Small intestine (tissue), 7 donors: ENCODE data around the gene RALGAPA1. TPM values are rescaled to one million over a fixed set of nuclear protein-coding genes. Genes with fewer than 3 reads are reported as not detected.
A peak's percentile ranks its signal among the peaks of the same experiment; 100 is the strongest.
"Not testable (repeated sequence)": the region's sequence is repeated elsewhere in the genome, so short reads cannot be mapped to it uniquely, and the experiment has no call there.

ENCODE experiments used
- DNase-seq, 2 donors: peaks; one replicate each; pipeline versions ENCODE4 v3.0.0 to v3.0.0-alpha.2; 2013
- FAIRE-seq: peaks from 2 replicates; lab custom pipeline; 2012; peaks lifted over from hg19 to GRCh38; lab: Jason Lieb, UNC
- H3K27ac ChIP-seq, 3 donors: one replicate each; pipeline ENCODE4 v1.5.1; 2013; ENCODE audit warnings: low read length in 2 of 3, mild to moderate bottlenecking in 2 of 3, control low read depth in 1 of 3, inconsistent platforms in 1 of 3, low read depth in 1 of 3, moderate library complexity in 1 of 3
- H3K27me3 ChIP-seq, 3 donors: one replicate each; pipeline ENCODE4 v1.6.1; 2013; ENCODE audit warnings: low read length in 3 of 3, inconsistent platforms in 1 of 3; ENCODE audit not compliant: control insufficient read depth in 3 of 3, insufficient read depth in 3 of 3
- H3K36me3 ChIP-seq, 3 donors: one replicate each; pipeline ENCODE4 v1.6.1; 2013; ENCODE audit warnings: low read length in 3 of 3, inconsistent platforms in 1 of 3, low read depth in 1 of 3, mild to moderate bottlenecking in 1 of 3, moderate library complexity in 1 of 3; ENCODE audit not compliant: control insufficient read depth in 3 of 3, insufficient read depth in 2 of 3
- H3K4me1 ChIP-seq, 3 donors: one replicate each; pipeline ENCODE4 v1.6.1; 2013; ENCODE audit warnings: low read length in 2 of 3, inconsistent platforms in 1 of 3, low read depth in 1 of 3, mild to moderate bottlenecking in 1 of 3, moderate library complexity in 1 of 3; ENCODE audit not compliant: control insufficient read depth in 3 of 3, insufficient read depth in 2 of 3
- H3K4me3 ChIP-seq, 3 donors: one replicate each; pipeline ENCODE4 v1.5.1; 2013; ENCODE audit warnings: low read length in 3 of 3, control low read depth in 1 of 3, inconsistent platforms in 1 of 3, low read depth in 1 of 3, mild to moderate bottlenecking in 1 of 3, moderate library complexity in 1 of 3
- H3K9me3 ChIP-seq, 2 donors: one replicate each; pipeline ENCODE4 v1.6.1; 2013; ENCODE audit warnings: low read depth in 1 of 2, low read length in 1 of 2; ENCODE audit not compliant: control insufficient read depth in 2 of 2, insufficient read depth in 1 of 2
- WGBS, 3 donors: extraction: QIAGEN DNeasy Blood & Tissue Kit; methylation state at CpG; one replicate each; pipeline ENCODE4 v1.1.7; 2013; 5-methylcytosine and 5-hydroxymethylcytosine counted together
- polyA plus RNA-seq, 4 donors: library from polyadenylated mRNA; stranded (reverse) in 3 of 4; unstranded in 1 of 4; fragments of 200-250 nt in 3 of 4; fragments of 120-200 nt in 1 of 4; gene quantifications; one replicate each; pipeline versions ENCODE4 v1.2.1 to v1.2.3, GENCODE V29; 2013
- donor health status: healthy with polysubstance abuse.
- donor health status: control.
- donor health status: control.
- donor health status: Bipolar disorder and iron deficiency.
- donor health status: healthy.

Gene RALGAPA1
- polyA plus RNA-seq, 4 donors = 9.6 to 27.6 (median 13.3) TPM

DNA sequence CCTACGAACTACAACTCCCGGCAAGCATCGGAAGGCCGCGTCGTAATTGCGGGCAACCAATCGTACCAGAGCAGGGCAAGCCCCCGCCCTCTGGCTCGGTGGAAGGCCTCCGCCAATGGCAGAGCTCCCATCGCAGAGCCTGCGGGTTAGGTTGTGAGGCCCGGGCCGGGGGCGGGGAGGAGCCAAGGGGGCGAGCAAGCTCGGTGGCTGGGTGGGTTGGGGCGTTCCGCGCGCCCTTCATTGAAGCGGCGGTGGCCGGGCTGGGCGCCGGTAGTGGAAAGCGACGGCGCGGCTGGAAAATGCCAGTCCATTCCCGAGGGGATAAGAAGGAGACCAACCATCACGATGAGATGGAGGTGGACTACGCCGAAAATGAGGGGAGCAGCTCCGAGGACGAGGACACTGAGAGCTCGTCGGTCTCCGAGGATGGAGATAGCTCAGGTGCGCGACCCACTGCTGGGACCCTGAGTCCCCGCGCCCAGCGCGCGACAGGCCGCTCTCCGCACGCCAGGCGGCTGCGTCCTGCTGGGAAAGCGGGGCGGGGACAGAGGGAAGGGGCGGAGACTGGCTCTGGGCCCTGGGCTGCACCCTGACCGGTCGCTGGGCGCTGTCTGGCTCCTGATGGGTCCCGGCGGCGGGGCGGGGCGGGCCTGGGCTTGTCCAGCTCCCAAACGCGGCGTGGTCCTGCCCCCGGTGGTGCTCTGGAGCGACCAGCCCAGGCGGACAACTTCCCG, 17.3 kb upstream of the RALGAPA1 start, which contains the start of gene BRMS1L:
BRMS1L (plus strand) TSS at position 121 of the 734 bp plus-strand sequence; CDS start at position 300, 179 bp downstream.
- FAIRE-seq (no peak), DNase-seq (peak; percentile 98 to 99)
- Histone ChIP-seq H3K4me3 (peak within 1 kb of the TSS; percentile 77 to 96 (median 91)), H3K9me3 (no peaks in the 10 kb centered on the region), H3K27me3 (no peaks in the 10 kb centered on the region), H3K27ac (peak within 1 kb of the TSS; percentile 90 to 99 (median 95)), H3K36me3 (no peaks in the 10 kb centered on the region), H3K4me1 (no peaks in the 10 kb centered on the region)
- 0 to 1% (median 1%) methylated on average over 60 to 70 of the region's 70 CpGs for WGBS, 3 donors

DNA sequence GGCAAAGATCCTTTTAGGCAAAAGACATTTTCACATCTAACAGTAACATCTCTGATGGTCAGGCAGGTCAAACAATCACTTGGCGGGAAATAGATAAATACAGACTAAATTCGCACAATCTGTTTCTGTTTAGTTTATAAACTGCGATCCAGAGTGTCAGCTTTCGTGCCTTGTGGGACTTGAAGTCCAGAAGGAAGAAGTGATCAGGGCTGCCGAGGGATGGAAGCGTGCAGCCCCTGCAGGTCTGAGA, 16.8 kb upstream of the RALGAPA1 start:
- H3K27ac ChIP-seq = peak overlapping the region in 2 of 3 donors; percentile 47 to 99
- H3K36me3 ChIP-seq = no peaks in the 10 kb centered on the region
- DNase-seq = no peak
- WGBS, 3 donors = 0% methylated on average over 6 of the region's 6 CpGs
- H3K27me3 ChIP-seq = no peaks in the 10 kb centered on the region
- no peak for FAIRE-seq
- H3K9me3 ChIP-seq = no peaks in the 10 kb centered on the region
- H3K4me3 ChIP-seq = peak overlapping the region in 2 of 3 donors; percentile 91 to 96
- H3K4me1 ChIP-seq = no peaks in the 10 kb centered on the region

DNA sequence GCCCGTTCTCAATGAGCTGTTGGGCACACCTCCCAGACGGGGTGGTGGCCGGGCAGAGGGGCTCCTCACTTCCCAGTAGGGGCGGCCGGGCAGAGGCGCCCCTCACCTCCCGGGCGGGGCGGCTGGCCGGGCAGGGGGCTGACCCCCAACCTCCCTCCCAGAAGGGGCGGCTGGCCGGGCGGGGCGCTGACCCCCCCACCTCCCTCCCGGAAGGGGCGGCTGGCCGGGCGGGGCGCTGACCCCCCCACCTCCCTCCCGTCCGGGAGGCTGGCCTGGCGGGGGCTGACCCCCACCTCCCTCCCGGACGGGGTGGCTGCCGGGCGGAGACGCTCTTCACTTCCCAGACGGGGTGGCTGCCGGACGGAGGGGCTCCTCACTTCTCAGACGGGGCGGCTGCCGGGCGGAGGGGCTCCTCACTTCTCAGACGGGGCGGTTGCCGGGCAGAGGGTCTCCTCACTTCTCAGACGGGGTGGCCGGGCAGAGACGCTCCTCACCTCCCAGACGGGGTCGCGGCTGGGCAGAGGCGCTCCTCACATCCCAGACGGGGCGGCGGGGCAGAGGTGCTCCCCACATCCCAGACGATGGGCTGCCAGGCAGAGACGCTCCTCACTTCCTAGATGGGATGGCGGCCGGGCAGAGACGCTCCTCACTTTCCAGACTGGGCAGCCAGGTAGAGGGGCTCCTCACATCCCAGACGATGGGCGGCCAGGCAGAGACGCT, 15.5 kb upstream of the RALGAPA1 start:
- not testable (repeated sequence) for H3K4me3 ChIP-seq, FAIRE-seq, H3K27ac ChIP-seq, H3K36me3 ChIP-seq, H3K4me1 ChIP-seq, H3K9me3 ChIP-seq, DNase-seq, H3K27me3 ChIP-seq
- WGBS, 3 donors = 79 to 91% (median 80%) methylated on average over 6 to 43 of the region's 55 CpGs

DNA sequence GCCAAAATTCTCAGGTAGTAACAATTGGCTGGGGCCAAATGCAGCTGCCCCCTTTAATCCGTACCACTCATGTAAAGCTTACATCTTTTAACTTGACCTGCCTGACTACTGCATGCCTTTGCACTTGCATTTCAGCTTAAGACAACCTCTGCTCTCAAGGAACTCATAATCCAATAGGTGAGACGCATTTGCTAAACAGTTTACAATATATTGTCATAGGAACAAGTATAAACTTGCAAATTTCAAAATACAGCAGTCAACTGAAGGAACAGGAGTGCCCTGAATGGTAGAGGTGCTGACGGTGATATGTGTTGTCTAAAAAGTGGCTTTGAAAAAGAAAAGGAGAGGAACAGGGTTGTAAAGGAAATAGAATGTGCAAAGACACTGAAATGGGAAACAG, 13.4 kb upstream of the RALGAPA1 start:
- 76 to 84% (median 81%) methylated on average over 3 of the region's 3 CpGs for WGBS, 3 donors
- no peak overlapping the region for H3K27ac ChIP-seq
- no peak overlapping the region for H3K4me3 ChIP-seq
- no peaks in the 10 kb centered on the region for H3K36me3 ChIP-seq
- no peaks in the 10 kb centered on the region for H3K4me1 ChIP-seq
- DNase-seq = no peak
- FAIRE-seq = no peak
- no peaks in the 10 kb centered on the region for H3K9me3 ChIP-seq
- no peaks in the 10 kb centered on the region for H3K27me3 ChIP-seq

DNA sequence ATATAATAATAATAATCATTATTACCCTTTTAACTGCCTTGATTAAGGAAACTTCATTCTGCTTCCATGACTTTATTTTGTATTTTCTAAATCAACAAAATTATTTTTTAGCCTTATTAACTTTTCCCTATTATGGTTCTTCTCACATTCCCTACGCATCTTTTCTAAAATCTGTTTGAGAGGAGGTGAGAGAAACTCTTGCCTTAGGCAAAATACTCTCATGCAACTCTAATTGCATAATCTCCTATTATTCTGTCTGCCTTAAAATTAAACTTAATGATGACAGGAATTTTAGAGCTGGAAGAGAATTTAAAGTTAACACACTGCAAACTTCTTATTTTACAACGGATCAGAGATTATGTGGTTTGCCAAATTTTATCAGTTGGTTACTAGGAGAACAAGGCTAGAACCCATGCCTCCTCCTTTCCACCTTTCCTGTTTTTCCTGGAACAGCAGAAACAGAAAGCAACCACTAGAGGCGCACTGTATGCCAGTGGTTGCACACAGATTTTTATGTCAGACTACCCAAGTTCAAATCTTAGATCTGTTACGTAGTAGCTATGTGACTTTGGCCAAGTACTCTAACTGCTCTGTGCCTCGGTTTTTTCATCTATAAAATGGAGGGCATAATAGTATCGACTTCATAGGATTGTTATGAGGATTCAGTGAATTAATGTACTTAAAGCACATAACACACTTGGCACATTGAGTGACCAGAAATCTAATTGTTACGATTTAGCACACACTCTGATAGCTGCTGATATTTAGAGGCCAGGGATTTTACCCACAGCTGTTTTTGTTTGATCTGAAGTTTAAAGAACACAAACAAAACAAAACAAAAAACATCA, 12.7 kb upstream of the RALGAPA1 start:
- Histone ChIP-seq H3K27me3 (no peaks in the 10 kb centered on the region), H3K36me3 (no peaks in the 10 kb centered on the region), H3K9me3 (no peaks in the 10 kb centered on the region), H3K4me3 (no peak overlapping the region), H3K27ac (no peak overlapping the region), H3K4me1 (no peaks in the 10 kb centered on the region)
- 27 to 30% (median 29%) methylated on average over 7 of the region's 7 CpGs for WGBS, 3 donors
- FAIRE-seq (no peak), DNase-seq (peak; percentile 42 to 43)

DNA sequence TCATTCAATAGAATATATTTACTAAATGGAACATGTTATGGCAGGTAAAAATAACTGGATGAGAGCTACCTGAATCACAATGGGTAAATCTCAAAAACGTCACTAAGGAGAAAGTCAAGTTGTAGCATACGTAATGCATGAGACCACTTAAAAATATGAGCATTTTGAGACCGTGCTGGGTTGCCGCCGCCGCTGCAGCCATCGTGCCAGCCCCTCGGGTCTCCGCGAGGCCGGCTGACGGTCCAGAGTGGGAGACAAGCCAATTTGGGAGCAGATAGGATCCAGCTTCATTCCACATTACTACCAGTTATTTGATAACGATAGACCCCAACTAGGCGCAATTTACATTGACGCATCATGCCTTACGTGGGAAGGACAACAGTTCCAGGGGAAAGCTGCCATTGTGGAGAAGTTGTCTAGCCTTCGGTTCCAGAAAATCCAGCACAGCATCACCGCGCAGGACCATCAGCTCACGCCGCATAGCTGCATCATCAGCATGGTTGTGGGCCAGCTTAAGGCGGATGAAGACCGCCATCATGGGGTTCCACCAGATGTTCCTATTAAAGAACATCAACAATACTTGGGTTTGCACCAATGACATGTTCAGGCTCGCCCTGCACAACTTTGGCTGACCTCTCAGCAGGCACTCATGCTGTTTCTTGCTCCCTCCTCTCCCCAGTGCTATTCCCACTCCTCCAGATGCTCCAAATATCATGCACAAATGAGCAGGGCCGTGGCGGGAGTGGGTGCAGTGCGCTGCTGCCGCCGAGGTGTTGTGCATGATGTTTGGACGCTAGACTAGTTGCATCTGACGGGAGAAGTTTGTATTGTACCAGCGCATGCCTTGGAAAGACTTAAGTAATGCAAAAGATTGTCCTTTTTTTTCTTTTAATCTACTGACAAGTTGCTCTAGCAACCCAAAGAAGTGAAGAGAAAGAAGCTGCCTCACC, 10.8 kb upstream of the RALGAPA1 start:
- no peaks in the 10 kb centered on the region for H3K9me3 ChIP-seq
- H3K4me1 ChIP-seq = no peaks in the 10 kb centered on the region
- H3K27ac ChIP-seq = no peak overlapping the region
- no peaks in the 10 kb centered on the region for H3K27me3 ChIP-seq
- DNase-seq (no peak), FAIRE-seq (no peak)
- no peaks in the 10 kb centered on the region for H3K36me3 ChIP-seq
- 94 to 95% (median 95%) methylated on average over 32 of the region's 32 CpGs for WGBS, 3 donors
- no peak overlapping the region for H3K4me3 ChIP-seq

DNA sequence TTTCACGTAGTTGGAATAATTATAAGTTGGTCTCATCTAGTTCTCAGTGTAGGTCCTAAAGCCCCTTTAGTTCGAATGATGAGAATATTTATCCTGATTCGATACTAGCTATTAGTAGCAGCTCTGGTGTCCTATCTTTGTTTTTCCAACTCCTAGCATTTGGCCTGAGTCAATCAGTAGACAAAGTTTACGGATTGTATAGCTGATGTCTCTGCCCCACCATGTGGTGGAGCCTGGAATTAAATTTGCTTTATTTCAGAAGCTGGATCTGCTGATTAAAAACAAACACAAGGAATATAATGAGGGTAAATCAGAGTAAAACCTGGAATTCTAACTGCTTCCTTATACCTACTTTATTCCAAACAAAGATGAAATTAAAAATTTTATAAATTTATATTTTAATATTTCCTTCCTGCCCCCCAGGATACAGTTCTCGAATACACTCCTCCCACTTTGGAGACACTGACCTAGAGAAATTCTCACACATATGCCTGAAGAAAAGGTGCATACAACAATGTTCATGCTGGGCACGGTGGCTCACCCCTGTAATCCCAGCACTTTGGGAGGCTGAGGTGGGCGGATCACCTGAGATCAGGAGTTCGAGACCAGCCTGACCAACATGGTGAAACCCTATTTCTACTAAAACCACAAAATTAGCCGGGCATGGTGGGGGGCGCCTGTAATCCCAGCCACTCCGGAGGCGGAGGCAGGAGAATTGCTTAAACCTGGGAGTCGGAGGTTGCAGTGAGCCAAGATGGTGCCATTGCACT, 9.4 kb upstream of the RALGAPA1 start:
- no peaks in the 10 kb centered on the region for H3K27me3 ChIP-seq
- FAIRE-seq = no peak
- peak; percentile 53 to 59 for DNase-seq
- no peaks in the 10 kb centered on the region for H3K36me3 ChIP-seq
- no peak overlapping the region for H3K4me3 ChIP-seq
- no peak overlapping the region for H3K27ac ChIP-seq
- no peaks in the 10 kb centered on the region for H3K4me1 ChIP-seq
- H3K9me3 ChIP-seq = no peaks in the 10 kb centered on the region
- WGBS, 3 donors = 68 to 71% (median 69%) methylated on average over 13 of the region's 13 CpGs
